ENCODE measurements around the gene CGB7.
"Not testable (repeated sequence)": the region's sequence is repeated elsewhere in the genome, so short reads cannot be mapped to it uniquely, and the experiment has no call there.

The CGB7 gene

DNA sequence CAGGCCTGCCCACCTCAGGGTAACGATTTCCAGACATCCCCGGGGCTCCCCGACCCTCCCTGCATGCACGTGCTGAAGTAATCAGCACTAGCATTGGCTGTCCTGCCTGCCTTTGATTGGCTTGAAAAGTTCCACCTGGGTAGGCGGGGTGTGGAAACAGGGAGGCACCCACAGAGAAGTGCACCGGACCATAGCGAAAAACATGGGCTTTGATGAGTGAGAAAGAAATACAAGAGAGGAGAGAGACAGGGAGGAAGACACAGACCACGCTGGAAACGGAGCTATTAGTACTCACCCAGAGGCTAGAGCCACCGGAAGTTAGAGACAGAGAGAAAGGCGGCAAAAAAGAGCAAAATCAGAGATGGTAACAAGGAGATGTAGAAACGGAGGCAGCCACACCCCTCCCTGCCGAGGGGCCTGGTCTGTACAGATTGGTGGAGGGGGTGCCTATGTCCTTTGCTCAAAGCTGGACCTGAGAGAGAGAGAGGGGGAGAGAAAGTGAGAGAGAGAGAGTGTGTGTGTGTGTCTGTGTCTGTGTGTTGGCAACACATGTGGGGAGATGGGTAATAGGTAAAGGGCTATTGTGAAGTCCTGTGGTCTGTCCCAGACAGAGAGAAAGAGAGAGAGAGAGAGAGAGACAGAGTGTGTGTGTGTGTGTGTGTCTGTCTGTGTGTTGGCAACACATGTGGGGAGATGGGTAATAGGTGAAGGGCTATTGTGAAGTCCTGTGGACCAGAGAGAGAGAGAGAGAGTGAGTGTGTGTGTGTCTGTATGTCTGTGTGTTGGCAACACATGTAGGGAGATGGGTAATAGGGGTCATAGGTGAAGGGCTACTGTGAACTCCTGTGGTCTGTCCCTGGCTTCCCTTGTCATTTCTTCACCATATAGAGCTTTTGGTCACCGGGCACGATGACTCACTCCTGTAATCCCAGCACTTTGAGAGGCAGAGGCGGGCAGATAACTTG is 36.3 kb downstream of the CGB7 start:
- DNase-seq (ENCODE audit: low spot score) = no peak
- no peak overlapping the region; the same call in 1 of the 2 replicates for H3K27ac ChIP-seq
- CTCF ChIA-PET = no interaction called here
- TF ChIP-seq, protein P1, sequence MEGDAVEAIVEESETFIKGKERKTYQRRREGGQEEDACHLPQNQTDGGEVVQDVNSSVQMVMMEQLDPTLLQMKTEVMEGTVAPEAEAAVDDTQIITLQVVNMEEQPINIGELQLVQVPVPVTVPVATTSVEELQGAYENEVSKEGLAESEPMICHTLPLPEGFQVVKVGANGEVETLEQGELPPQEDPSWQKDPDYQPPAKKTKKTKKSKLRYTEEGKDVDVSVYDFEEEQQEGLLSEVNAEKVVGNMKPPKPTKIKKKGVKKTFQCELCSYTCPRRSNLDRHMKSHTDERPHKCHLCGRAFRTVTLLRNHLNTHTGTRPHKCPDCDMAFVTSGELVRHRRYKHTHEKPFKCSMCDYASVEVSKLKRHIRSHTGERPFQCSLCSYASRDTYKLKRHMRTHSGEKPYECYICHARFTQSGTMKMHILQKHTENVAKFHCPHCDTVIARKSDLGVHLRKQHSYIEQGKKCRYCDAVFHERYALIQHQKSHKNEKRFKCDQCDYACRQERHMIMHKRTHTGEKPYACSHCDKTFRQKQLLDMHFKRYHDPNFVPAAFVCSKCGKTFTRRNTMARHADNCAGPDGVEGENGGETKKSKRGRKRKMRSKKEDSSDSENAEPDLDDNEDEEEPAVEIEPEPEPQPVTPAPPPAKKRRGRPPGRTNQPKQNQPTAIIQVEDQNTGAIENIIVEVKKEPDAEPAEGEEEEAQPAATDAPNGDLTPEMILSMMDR (conservative IDR thresholded peaks at IDR 0.05; ENCODE audit: low read depth) = no peak
- POLR2A ChIA-PET (ENCODE audit: low non-redundant PET) = no interaction called here

DNA sequence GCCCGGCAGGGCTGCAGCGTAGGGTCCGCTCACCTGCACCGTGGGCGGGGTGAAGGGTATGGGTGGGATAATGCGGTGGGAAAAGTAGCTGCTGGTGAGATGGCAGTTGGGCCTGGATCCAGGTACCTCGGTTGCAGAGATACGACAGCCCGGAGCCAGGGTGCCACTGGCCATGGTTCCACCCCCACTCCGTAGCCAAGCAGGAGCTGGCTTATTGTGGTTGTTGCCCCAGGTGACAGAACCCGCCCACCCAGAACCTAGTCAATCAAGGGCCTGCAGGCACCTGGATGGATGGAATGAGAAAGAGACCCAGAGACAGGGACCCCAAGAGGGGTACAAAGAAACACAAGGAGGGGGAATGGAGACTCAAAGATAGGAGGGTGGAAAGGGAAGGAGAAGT is 37.2 kb downstream of the CGB7 start:
- ChIA-PET POLR2A (ENCODE audit: low non-redundant PET) (no interaction called here), CTCF (no interaction called here)
- no peak for DNase-seq (ENCODE audit: low spot score)
- TF ChIP-seq, protein P1 (conservative IDR thresholded peaks at IDR 0.05; ENCODE audit: low read depth) = no peak
- no peak overlapping the region for H3K27ac ChIP-seq

DNA sequence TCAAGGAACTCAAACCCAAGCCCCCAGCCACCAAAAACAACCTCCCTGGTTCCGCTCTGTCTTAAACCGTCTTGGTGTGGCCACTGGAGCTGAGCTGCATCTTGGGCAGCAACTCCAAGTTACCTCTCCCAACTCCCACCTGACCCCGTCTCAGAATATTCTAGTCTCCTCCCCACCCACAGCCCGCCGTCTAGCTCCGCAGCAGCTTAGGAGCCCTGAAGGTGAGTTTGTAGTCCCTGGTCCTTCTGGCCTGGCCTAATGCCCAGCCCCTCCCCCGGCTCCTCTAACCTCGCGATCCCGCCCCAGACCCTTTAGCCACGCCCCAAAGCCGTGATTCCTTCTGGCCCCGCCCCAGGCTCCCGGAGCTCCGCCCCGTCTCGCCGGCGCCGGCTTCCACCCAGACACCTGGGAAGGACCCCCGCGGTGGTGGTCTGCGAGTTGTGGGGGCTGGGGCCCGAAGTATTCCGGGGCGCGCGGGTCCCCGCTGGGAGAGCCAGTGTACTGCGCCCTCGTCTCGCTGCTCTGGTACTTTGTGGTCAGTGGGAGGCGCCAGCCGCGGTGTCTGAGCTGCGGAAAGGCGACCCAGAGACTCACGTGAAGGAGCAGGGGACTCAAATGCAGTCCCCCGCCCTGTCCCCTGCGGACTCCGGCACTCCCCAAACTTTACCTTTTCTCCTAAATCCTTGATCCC is 38.2 kb downstream of the CGB7 start:
- TF ChIP-seq, protein P1 (conservative IDR thresholded peaks at IDR 0.05; ENCODE audit: low read depth) = peak; percentile 31
- CTCF ChIA-PET = interaction anchor here (0.6 to 1.2 kb wide), 3 partner anchors 27 to 76 kb away, joined by 3 read pairs; partner anchors contain the start of gene GYS1
- POLR2A ChIA-PET (ENCODE audit: low non-redundant PET) = interaction anchor here (0.6 kb wide), 1 partner anchor 11 kb away, joined by 10 read pairs; no protein-coding TSS in a partner anchor
- peak; percentile 70 for DNase-seq (ENCODE audit: low spot score)
- H3K27ac ChIP-seq = peak overlapping the region; percentile 48

DNA sequence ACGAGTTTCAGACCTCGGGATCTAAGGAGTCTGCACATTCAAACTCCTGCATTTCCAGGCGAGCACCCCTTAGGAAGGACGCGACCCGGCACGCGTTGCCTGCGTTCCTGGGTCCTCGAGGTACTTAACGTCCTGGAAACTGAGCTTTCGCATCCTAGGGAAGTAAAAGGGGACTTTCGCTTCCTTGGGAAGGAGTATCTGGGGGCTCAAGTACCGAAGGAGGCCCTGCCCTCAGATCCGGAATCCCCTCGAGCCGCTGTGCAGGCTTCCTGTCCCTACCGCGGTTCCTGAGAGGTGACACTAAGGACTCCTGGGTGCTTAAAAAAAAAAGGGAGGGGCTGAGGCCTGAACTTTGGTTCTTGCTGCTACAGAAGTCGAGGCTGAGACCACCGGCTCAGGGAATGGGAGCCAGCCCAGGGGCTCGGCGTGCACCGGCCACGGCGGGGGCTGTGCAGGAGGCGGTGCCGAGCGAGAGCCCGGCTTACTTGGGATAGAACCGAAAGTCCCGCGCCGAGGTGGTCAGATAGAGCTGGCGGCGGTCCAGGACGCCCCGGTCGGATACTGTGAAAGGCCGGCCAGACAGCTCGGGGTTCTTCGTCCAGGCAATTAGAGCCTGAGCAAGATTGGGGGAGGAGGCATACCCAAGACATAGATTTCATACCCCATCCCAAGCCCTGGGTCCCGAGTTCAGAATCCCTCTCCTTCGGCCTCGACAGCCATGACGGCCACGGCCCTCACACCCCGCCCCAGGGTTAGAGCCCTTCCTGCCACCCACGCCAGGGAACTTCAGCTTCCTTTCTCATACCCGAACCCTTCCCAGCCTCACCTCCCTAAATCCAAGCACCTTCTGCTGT is 38.9 kb downstream of the CGB7 start:
- ChIA-PET POLR2A (ENCODE audit: low non-redundant PET) (interaction anchor here (0.6 kb wide), 1 partner anchor 11 kb away, joined by 10 read pairs; no protein-coding TSS in a partner anchor), CTCF (interaction anchor here (0.7 to 1.2 kb wide), 2 partner anchors 26 to 76 kb away, joined by 3 read pairs; partner anchors contain the start of gene GYS1)
- DNase-seq (ENCODE audit: low spot score) = not testable (repeated sequence)
- peak overlapping the region; percentile 65 for H3K27ac ChIP-seq

DNA sequence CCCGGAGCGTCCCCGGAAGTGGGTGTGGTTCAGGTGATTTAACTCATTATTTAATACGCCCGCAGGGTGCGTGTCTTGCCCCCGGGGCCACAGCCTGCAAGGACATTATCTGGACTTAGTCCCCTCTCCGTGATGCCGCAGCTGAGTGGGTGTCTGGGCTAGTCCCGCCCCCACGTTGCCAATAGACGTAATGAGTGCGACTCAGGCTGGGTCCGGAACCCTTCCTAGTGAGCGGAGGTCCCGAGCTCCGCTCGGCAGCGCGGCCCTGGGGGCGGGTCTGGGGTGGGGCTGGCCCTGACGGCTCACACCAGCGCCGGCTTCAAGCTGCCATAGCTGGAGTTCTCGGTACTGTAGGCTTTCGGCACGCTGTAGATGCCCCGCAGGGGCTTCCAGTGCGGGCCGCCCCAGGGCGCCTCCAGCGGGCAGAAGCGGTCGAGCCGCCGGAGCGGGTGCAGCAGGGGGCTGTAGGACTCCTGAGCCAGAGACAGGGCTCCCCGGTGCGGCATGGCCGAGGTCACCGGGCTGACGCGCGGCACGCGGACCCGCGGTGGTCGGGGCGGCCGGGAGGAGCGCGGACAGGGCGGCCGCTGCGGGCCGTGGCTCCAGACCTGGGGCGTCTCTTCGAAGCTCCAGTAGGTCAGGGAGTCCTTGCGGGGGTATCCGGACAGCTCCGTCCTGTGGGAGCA is 39.7 kb downstream of the CGB7 start:
- CTCF ChIA-PET = no interaction called here
- no peak for DNase-seq (ENCODE audit: low spot score)
- TF ChIP-seq, protein P1 (conservative IDR thresholded peaks at IDR 0.05; ENCODE audit: low read depth) = peak; percentile 71
- POLR2A ChIA-PET (ENCODE audit: low non-redundant PET) = no interaction called here
- H3K27ac ChIP-seq = peak overlapping the region; percentile 65

DNA sequence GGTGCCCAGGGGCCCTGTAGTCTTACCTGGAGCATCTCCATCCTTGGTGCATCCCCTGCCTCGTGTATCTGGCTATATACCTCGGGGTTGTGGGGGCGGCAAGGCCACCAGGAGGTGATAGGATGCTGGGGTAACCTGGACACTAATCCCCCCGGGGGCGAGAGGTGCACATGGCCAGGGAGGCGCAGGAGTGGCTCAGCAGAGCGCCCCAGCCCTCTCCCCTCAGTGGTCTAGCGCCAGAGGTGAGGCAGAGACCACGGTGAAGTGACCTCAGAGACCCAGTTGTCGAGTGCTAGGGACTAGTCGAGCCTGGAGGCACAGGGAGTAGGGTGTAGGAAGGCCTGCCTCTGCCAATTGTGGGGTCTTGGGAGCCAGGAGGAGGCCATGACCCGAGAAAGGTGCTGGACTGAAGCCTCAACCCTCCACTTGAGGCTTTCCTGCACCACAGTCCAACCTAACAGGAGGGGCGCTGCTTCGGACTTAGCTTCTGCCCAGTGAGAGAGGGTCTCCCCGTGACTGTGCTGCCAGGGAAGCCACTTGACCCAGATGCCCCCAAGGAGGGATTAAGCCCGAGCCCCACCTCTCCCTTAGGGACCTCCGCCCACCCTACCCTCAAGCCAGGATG is 40.4 kb downstream of the CGB7 start, which contains the start of gene LHB:
Gene LHB, minus strand, starts transcription at position 51 of the 625 bp plus-strand sequence. Its CDS starts 10 bp downstream, at position 41.
- CTCF ChIA-PET = no interaction called here
- H3K27ac ChIP-seq = peak within 1 kb of the TSS; percentile 65
- DNase-seq (ENCODE audit: low spot score) = no peak
- TF ChIP-seq, protein P1 (conservative IDR thresholded peaks at IDR 0.05; ENCODE audit: low read depth) = no peak
- POLR2A ChIA-PET (ENCODE audit: low non-redundant PET) = no interaction called here

Measured in RWPE1 (cell line).